Hematopoietic multipotent progenitor cell treated with erythropoietin and hydrocortisone succinate and interleukin-3 and kit ligand, for 8 days (in vitro differentiated cells): Measurements from ENCODE around the gene MAPKBP1.
A peak's percentile ranks its signal among the peaks of the same experiment; 100 is the strongest.
"Not testable (repeated sequence)": the region's sequence is repeated elsewhere in the genome, so short reads cannot be mapped to it uniquely, and the experiment has no call there.

Source experiments
- DNase-seq: peaks from one replicate; pipeline ENCODE4 v3.0.0-alpha.2; 2015

Gene MAPKBP1

DNA sequence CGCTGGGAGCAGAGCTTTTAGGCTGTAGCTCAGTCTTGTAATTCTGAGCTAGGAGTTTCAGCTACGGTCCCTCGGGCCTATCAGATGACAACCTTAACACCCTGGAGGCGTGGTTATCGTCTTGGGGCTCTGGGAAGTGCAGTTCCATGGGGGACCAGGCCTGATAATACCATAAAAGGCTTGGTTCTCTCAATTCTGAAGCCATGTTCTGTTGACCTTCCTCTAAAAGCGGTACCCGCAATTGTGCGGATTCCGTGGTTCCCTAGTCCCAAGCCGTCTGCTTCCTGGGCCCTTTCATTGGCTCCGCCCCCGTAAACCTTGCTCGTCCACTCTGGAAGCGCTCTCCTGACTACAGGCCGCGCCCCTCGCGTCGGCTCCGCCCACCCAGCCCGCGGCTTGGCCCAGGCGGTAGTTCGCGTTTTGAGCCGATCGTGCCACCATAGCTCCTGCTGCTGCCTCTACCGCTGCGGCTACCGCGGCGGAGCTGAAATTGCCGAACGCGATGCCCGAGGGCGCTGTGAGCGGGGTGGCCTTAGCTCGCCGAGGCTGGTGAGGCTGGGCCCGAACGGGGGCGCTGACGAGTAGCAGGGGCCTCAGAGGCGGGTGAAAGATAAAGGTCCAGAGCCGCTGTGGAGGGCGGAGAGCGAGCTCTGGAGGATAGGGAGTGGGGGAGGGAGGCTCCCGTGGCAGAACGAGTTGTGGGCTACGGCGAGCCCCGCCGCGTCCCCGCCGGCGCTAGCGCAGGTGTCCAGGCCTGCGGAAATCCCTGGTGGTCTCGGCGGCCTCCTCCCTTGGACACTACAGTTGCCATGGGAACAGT, at the start of gene MAPKBP1:
MAPKBP1 (plus strand) TSS at position 423 of the 820 bp plus-strand sequence. CDS start 792 bp downstream, outside the sequence.
- DNase-seq: peak; percentile 97

GRCh38 chr15:41727143-41727542, 47.1 kb upstream of the MAPKBP1 start:
- DNase-seq: no peak

GRCh38 chr15:41728061-41728460, 46.2 kb upstream of the MAPKBP1 start:
- not testable (repeated sequence) for DNase-seq

DNA sequence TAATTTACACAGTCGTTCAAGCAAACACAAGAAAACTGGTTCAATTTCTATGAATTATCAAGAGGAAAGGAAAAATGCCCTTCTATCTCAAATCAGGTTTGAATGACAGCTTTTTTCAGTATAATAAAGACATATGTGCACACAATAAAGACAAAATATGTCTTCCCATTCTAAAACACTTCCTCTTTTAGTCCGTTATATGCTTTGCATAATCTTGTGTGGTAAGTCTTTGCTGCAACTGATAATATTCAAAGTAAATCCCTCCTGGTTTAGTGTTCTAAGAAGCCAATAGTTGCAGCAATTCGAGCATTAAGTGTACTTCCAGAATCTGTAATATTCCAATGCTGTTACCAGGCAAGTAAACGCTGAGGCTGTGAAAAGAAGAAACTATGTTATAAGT, 43.7 kb upstream of the MAPKBP1 start:
- peak; percentile 45 for DNase-seq

GRCh38 chr15:41732483-41732882, 41.8 kb upstream of the MAPKBP1 start:
- DNase-seq: no peak

- no peak for DNase-seq
These were observed 40.2 kb upstream of the MAPKBP1 start for GRCh38 chr15:41734079-41734478.

- DNase-seq: no peak
These were observed 39.2 kb upstream of the MAPKBP1 start for GRCh38 chr15:41735046-41735445.

- not testable (repeated sequence) for DNase-seq
These were observed 38.8 kb upstream of the MAPKBP1 start for GRCh38 chr15:41735492-41735891.

DNA sequence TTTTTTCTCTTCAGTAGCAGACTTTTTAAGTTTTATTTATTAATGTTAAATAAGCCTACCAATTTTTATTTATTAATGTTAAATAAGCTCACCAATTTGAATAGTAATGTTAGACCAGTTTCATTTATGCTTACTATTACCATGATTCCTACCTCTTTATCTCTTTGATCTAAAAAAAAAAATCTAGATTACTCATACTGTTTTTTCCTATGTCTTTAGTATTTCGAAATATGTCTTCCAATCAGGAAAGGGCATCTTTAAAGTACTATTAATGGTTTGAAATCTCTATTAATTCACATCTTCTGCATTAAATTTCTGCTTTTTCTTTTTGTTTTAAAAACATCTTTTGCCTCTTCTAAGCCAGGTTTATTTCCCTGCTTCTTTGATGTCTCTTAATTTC, 27.5 kb upstream of the MAPKBP1 start:
- DNase-seq: no peak

GRCh38 chr15:41756198-41756597, 18.1 kb upstream of the MAPKBP1 start:
- peak; percentile 9 for DNase-seq

DNA sequence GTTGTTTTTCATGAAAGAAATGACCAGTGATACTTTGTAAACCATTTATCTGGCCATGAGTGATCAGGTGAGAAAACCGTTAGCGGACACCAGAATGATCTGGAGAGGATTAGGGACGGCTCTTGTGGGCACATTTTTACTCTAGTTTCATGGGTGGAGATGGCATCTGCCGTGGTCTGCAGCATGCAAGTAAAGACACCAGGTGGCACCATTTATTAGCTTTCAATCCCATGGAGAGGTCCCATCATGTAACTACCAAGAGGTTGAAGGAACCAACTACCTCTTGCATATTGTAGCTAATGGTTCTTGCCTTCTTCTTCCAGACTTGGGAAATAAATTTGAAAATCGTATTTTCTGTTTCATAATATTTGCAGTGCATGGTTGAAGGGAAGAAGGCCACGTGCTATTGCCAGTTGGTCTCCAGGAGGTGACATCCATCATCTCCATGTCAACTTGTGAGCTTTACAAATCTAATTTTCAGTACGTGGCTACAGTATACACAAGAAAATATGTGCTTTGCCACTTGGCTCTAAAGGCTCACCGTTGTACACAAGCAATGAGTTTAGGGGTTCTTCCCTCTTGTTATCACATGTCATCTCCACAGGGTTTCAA, 1.5 kb upstream of the MAPKBP1 start:
- DNase-seq: peak; percentile 80

DNA sequence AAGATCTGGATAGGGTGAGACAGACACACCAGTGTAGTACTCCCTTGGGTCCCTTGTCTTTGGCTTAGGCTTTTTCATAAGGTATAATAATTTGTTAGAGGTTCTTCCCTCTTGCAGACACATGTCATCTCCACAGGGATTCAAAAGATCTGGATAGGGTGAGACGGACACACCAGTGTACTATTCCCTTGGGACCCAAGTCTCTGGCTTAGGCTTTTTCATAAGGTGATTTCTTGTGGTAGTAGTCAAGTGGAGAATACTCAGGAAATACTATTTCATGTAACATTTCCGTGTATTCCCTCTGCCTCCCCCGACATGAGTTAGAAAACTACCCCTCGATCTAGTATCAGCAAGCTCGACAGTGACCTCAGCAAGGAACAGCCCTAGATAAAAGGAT, 954 bp upstream of the MAPKBP1 start:
- DNase-seq: no peak

- no peak for DNase-seq
These were observed 589 bp upstream of the MAPKBP1 start for GRCh38 chr15:41773729-41774061.

- no peak for DNase-seq
These were observed 666 bp downstream of the MAPKBP1 start for GRCh38 chr15:41774882-41775417.

DNA sequence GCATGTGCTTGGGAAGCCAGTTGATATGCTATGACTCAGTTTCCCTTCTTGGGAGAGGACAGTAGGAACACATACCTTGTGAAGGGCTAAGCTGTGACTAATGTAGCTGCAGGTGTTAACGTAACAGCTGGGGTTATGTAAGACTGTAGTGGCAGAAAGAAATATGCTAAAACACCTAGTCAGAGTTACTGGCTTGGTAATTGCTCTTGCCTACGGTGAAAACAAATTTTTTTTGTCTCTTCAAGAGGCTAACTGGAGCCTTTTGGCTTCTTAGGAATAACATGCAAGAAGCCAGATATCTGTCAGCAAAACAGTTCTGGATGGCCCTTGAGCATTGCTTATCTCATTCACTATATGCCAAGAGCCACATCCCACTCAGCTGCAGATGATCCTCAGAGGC, 1.4 kb downstream of the MAPKBP1 start:
- no peak for DNase-seq

DNA sequence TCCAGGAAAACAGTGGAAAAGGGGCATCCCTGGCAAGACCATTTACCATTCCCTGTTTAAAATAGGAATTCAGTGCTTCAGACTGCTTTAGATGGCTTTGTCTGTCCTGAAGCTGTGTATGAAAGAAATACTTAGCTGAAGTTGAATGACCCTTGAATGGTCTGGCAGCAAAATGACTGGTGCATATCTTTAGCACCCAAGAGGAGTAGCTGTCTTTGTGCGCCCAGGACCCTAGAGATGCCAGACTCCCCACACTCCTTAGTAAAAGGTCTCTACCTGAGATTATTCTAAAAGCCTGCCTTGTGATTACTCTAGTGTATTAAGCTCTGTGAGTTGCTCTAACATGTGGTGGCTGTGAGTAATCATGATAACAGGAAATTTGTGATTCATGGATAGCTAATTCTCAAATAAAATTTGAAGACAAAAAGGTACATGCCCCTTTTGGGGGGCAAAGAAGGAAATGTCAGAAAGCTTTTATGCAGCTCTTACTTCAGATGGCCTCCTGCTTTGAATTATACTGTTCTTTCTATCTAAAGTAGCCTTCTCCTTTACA, 3.2 kb downstream of the MAPKBP1 start:
- DNase-seq: no peak

GRCh38 chr15:41778521-41778920, 4.2 kb downstream of the MAPKBP1 start:
- DNase-seq: no peak

GRCh38 chr15:41779662-41780157, 5.4 kb downstream of the MAPKBP1 start:
- DNase-seq: no peak

GRCh38 chr15:41780266-41780665, 6.0 kb downstream of the MAPKBP1 start:
- no peak for DNase-seq

DNA sequence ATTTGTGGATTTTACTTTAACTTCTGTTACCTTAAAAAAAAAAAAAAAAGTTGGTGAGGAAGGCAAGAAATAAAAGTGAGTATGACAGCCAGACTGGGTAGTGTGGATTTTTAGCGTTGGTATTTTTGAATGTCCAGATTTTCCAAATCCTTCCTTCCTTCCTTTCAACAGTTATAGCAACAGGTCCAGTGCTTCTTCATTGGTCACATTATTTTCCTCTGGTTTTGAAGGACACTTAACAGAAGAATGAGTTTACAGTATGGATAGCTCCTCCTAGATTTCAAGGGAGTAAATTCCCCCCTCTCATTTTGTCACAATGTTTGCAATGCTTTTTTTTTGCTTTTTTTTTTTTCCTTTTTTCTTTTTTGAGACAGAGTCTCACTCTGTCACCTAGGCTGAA, 6.4 kb downstream of the MAPKBP1 start:
- DNase-seq: no peak

- no peak for DNase-seq
These were observed 8.3 kb downstream of the MAPKBP1 start for GRCh38 chr15:41782371-41783282.

GRCh38 chr15:41783296-41783695, 9.0 kb downstream of the MAPKBP1 start:
- no peak for DNase-seq

GRCh38 chr15:41788262-41788661, 14.0 kb downstream of the MAPKBP1 start:
- no peak for DNase-seq
